HG03045 (cell line): ENCODE data around the gene ENPP6.
"Not testable (repeated sequence)": the region's sequence is repeated elsewhere in the genome, so short reads cannot be mapped to it uniquely, and the experiment has no call there.

Experiments used
- ATAC-seq: cut with Tn5 transposase; IDR thresholded peaks from one replicate; pipeline ENCODE4 v1.9.1; 2021; ENCODE audit warnings: mild to moderate bottlenecking, moderate library complexity; ENCODE audit not compliant: unreplicated experiment

The ENPP6 gene

GRCh38 chr4:184150102-184150839 lies 67.4 kb downstream of the ENPP6 start:
- ATAC-seq: no peak

- no peak for ATAC-seq
Observed at GRCh38 chr4:184148738-184149637, 68.7 kb downstream of the ENPP6 start.

- no peak for ATAC-seq
Observed at GRCh38 chr4:184147858-184148737, 69.6 kb downstream of the ENPP6 start.

GRCh38 chr4:184146951-184147350 lies 70.7 kb downstream of the ENPP6 start:
- ATAC-seq: no peak

GRCh38 chr4:184145596-184145995 lies 72.1 kb downstream of the ENPP6 start:
- ATAC-seq: no peak

GRCh38 chr4:184143770-184144564 lies 73.7 kb downstream of the ENPP6 start:
- no peak for ATAC-seq

GRCh38 chr4:184142121-184143000 lies 75.3 kb downstream of the ENPP6 start:
- ATAC-seq: no peak

- ATAC-seq: not testable (repeated sequence)
Observed at GRCh38 chr4:184140901-184141300, 76.8 kb downstream of the ENPP6 start.

- ATAC-seq: no peak
Observed at GRCh38 chr4:184136525-184136924, 81.1 kb downstream of the ENPP6 start.

GRCh38 chr4:184126800-184127199 lies 90.9 kb downstream of the ENPP6 start:
- no peak for ATAC-seq

GRCh38 chr4:184122631-184123408 lies 94.9 kb downstream of the ENPP6 start:
- ATAC-seq: no peak

GRCh38 chr4:184120549-184121127 lies 97.0 kb downstream of the ENPP6 start:
- no peak for ATAC-seq

GRCh38 chr4:184117662-184118199 lies 99.9 kb downstream of the ENPP6 start:
- no peak for ATAC-seq

GRCh38 chr4:184115399-184115798 lies 102.3 kb downstream of the ENPP6 start:
- no peak for ATAC-seq

- ATAC-seq: no peak
Observed at GRCh38 chr4:184114431-184114830, 103.2 kb downstream of the ENPP6 start.

- ATAC-seq: no peak
Observed at GRCh38 chr4:184112006-184112550, 105.6 kb downstream of the ENPP6 start.

- no peak for ATAC-seq
Observed at GRCh38 chr4:184111233-184111832, 106.3 kb downstream of the ENPP6 start.
